AG08396 (cell line): ENCODE data around the gene MAPK9.
A peak's percentile ranks its signal among the peaks of the same experiment; 100 is the strongest.

Experiments
- DNase-seq: peaks from one replicate; pipeline ENCODE4 v3.0.0; 2012; ENCODE audit warnings: low spot score, mixed read lengths

The MAPK9 gene

GRCh38 chr5:180291943-180292831, at the start of gene MAPK9:
Gene MAPK9, minus strand, starts transcription at chr5:180292083. Its CDS starts 11,522 bp downstream, at chr5:180280561.
- DNase-seq: peak; percentile 97

- no peak for DNase-seq
Observed at GRCh38 chr5:180341595-180341994, 49.7 kb upstream of the MAPK9 start.

- no peak for DNase-seq
Observed at GRCh38 chr5:180340856-180341255, 49.0 kb upstream of the MAPK9 start.

GRCh38 chr5:180339583-180340183, 47.8 kb upstream of the MAPK9 start:
- DNase-seq: no peak

- no peak for DNase-seq
Observed at GRCh38 chr5:180338001-180338707, 46.3 kb upstream of the MAPK9 start.

GRCh38 chr5:180336234-180337020, 44.5 kb upstream of the MAPK9 start:
- no peak for DNase-seq

GRCh38 chr5:180335614-180336233, 43.8 kb upstream of the MAPK9 start:
- DNase-seq: no peak

- DNase-seq: no peak
Observed at GRCh38 chr5:180334751-180335613, 43.1 kb upstream of the MAPK9 start.

- DNase-seq: no peak
Observed at GRCh38 chr5:180334176-180334575, 42.3 kb upstream of the MAPK9 start.

GRCh38 chr5:180333661-180334060, 41.8 kb upstream of the MAPK9 start:
- peak; percentile 67 for DNase-seq

GRCh38 chr5:180332861-180333260, 41.0 kb upstream of the MAPK9 start:
- no peak for DNase-seq

- DNase-seq: no peak
Observed at GRCh38 chr5:180332051-180332517, 40.2 kb upstream of the MAPK9 start.

GRCh38 chr5:180331647-180331950, 39.7 kb upstream of the MAPK9 start:
- DNase-seq: no peak

GRCh38 chr5:180330810-180331646, 39.1 kb upstream of the MAPK9 start:
- peak; percentile 89 for DNase-seq

- DNase-seq: no peak
Observed at GRCh38 chr5:180330270-180330648, 38.4 kb upstream of the MAPK9 start.

GRCh38 chr5:180329606-180330269, 37.9 kb upstream of the MAPK9 start:
- no peak for DNase-seq

GRCh38 chr5:180329138-180329435, 37.2 kb upstream of the MAPK9 start:
- DNase-seq: no peak

- DNase-seq: peak; percentile 68
Observed at GRCh38 chr5:180328296-180329137, 36.6 kb upstream of the MAPK9 start.
